HepG2 (cell line): ENCODE measurements around the gene DDO. TPM values are rescaled to one million over a fixed set of nuclear protein-coding genes. Genes with fewer than 3 reads are reported as not detected.

ENCODE experiments used
- ARHGAP35 ChIP-seq: sonication (generic); formaldehyde crosslinking; IDR thresholded peaks from 2 replicates; pipeline ENCODE4 v1.9.0; 2022; ENCODE audit warnings: mild to moderate bottlenecking, inconsistent platforms, moderate library complexity, missing genetic modification reagents, borderline replicate concordance
- CC2D1A ChIP-seq: sonication (generic); formaldehyde crosslinking; IDR thresholded peaks from 2 replicates; pipeline ENCODE4 v1.8.1; 2023; ENCODE audit warnings: mild to moderate bottlenecking, missing genetic modification reagents
- DMAP1 ChIP-seq: IDR thresholded peaks from 2 replicates; pipeline ENCODE4 v1.6.1; 2016
- E2F2 ChIP-seq: sonication (generic); formaldehyde crosslinking; IDR thresholded peaks from 2 replicates; pipeline ENCODE4 v1.4.0; 2020; ENCODE audit warnings: missing genetic modification reagents, borderline replicate concordance
- EP300 ChIP-seq, 3 experiments: sonication (generic) in 1 of 3; formaldehyde crosslinking in 1 of 3; IDR thresholded peaks; 2 replicates each; pipeline versions ENCODE4 v1.5.1 to v1.6.1; 2011 to 2020; ENCODE audit warnings: low read depth in 2 of 3, low read length in 2 of 3, borderline replicate concordance in 1 of 3, improper control_type of control experiment in 1 of 3, mild to moderate bottlenecking in 1 of 3, missing genetic modification reagents in 1 of 3, moderate library complexity in 1 of 3
- FOXK1 ChIP-seq: sonication (generic); formaldehyde crosslinking; IDR thresholded peaks from 2 replicates; pipeline ENCODE4 v1.4.0; 2020; ENCODE audit warnings: low read depth, missing genetic modification reagents, borderline replicate concordance
- JUNB ChIP-seq: sonication (generic); formaldehyde crosslinking; IDR thresholded peaks from 2 replicates; pipeline ENCODE4 v1.8.0; 2022; ENCODE audit warnings: missing genetic modification reagents, mild to moderate bottlenecking, borderline replicate concordance
- JUND ChIP-seq: sonication (generic); formaldehyde crosslinking; IDR thresholded peaks from 2 replicates; pipeline ENCODE4 v1.8.0; 2022; ENCODE audit warnings: mild to moderate bottlenecking, missing genetic modification reagents
- KLF6 ChIP-seq: IDR thresholded peaks from 2 replicates; pipeline ENCODE4 v1.8.0; 2016; ENCODE audit warnings: missing biosample characterization, missing genetic modification reagents
- NONO ChIP-seq, 2 experiments: fragments of 450-650 bp in 1 of 2; sonication (generic) in 1 of 2; formaldehyde crosslinking in 1 of 2; IDR thresholded peaks in 1 of 2; conservative IDR thresholded peaks in 1 of 2; 2 replicates each; pipeline versions ENCODE4 v1.6.1 to v1.8.0; 2017 to 2022; ENCODE audit warnings: mild to moderate bottlenecking in 1 of 2, missing genetic modification reagents in 1 of 2, moderate library complexity in 1 of 2
- POLR2A ChIP-seq, 2 experiments: IDR thresholded peaks; 2 replicates each; pipeline ENCODE4 v1.6.1; 2011; ENCODE audit warnings: low read depth in 2 of 2, low read length in 2 of 2, mild to moderate bottlenecking in 1 of 2, moderate library complexity in 1 of 2; ENCODE audit not compliant: insufficient read depth in 1 of 2
- RXRB ChIP-seq: IDR thresholded peaks from 2 replicates; pipeline ENCODE4 v1.6.1; 2016; ENCODE audit warnings: borderline replicate concordance, missing genetic modification reagents, missing compliant biosample characterization
- SAFB2 ChIP-seq: sonication (generic); formaldehyde crosslinking; IDR thresholded peaks from 2 replicates; pipeline ENCODE4 v1.5.1; 2020; ENCODE audit warnings: missing genetic modification reagents, low read depth, mild to moderate bottlenecking, borderline replicate concordance
- SPEN ChIP-seq: sonication (generic); formaldehyde crosslinking; IDR thresholded peaks from 2 replicates; pipeline ENCODE4 v1.5.1; 2020; ENCODE audit warnings: low read depth, mild to moderate bottlenecking, missing genetic modification reagents
- SRSF9 ChIP-seq: fragments of 200-400 bp; formaldehyde crosslinking; IDR thresholded peaks from 2 replicates; pipeline ENCODE4 v1.6.1; 2018; ENCODE audit warnings: borderline replicate concordance, mild to moderate bottlenecking, low read depth, low read length; ENCODE audit not compliant: insufficient read depth, poor library complexity, severe bottlenecking
- SYNCRIP ChIP-seq: fragments of 200-400 bp; formaldehyde crosslinking; IDR thresholded peaks from 2 replicates; pipeline ENCODE4 v1.6.1; 2018; ENCODE audit warnings: mild to moderate bottlenecking, low read depth, low read length; ENCODE audit not compliant: insufficient read depth
- TBX2 ChIP-seq: sonication (generic); formaldehyde crosslinking; IDR thresholded peaks from 2 replicates; pipeline ENCODE4 v1.5.0; 2020; ENCODE audit warnings: missing genetic modification reagents, mild to moderate bottlenecking, borderline replicate concordance
- TEAD2 ChIP-seq: sonication (generic); formaldehyde crosslinking; IDR thresholded peaks from 2 replicates; pipeline ENCODE4 v1.9.0; 2021; ENCODE audit warnings: missing genetic modification reagents
- USF2 ChIP-seq, 2 experiments: sonication (generic) in 1 of 2; formaldehyde crosslinking in 1 of 2; IDR thresholded peaks; 2 replicates each; pipeline versions ENCODE4 v1.5.1 to v1.6.1; 2011 to 2020; ENCODE audit warnings: borderline replicate concordance in 1 of 2, low read depth in 1 of 2, low read length in 1 of 2, mild to moderate bottlenecking in 1 of 2, missing genetic modification reagents in 1 of 2, moderate library complexity in 1 of 2
- ZIK1 ChIP-seq: sonication (generic); formaldehyde crosslinking; IDR thresholded peaks from 2 replicates; pipeline ENCODE4 v1.5.0; 2020; ENCODE audit warnings: mild to moderate bottlenecking, low read depth, missing genetic modification reagents, borderline replicate concordance
- ZMAT3 ChIP-seq: sonication (generic); formaldehyde crosslinking; conservative IDR thresholded peaks from 2 replicates; pipeline ENCODE4 v1.7.0; 2021; ENCODE audit warnings: missing genetic modification reagents
- ZMYM3 ChIP-seq: sonication (generic); formaldehyde crosslinking; IDR thresholded peaks from 2 replicates; pipeline ENCODE4 v1.5.1; 2020; ENCODE audit warnings: mild to moderate bottlenecking, missing genetic modification reagents
- ZNF430 ChIP-seq: sonication (generic); formaldehyde crosslinking; IDR thresholded peaks from 2 replicates; pipeline ENCODE4 v1.9.0; 2021; ENCODE audit warnings: mild to moderate bottlenecking, missing genetic modification reagents
- ZNF431 ChIP-seq: sonication (generic); formaldehyde crosslinking; IDR thresholded peaks from 2 replicates; pipeline ENCODE4 v1.9.0; 2022; ENCODE audit warnings: missing genetic modification reagents, low read depth, mild to moderate bottlenecking, borderline replicate concordance
- ZNF484 ChIP-seq: sonication (generic); formaldehyde crosslinking; IDR thresholded peaks from 2 replicates; pipeline ENCODE4 v1.5.1; 2020; ENCODE audit warnings: mild to moderate bottlenecking, low read depth, missing genetic modification reagents, borderline replicate concordance
- ZNF616 ChIP-seq: sonication (generic); formaldehyde crosslinking; IDR thresholded peaks from 2 replicates; pipeline ENCODE4 v1.5.0; 2020; ENCODE audit warnings: low read depth, mild to moderate bottlenecking, missing genetic modification reagents
- ZNF7 ChIP-seq: IDR thresholded peaks from 2 replicates; pipeline ENCODE4 v1.6.1; 2016; ENCODE audit warnings: missing biosample characterization, missing genetic modification reagents
- ZNF75D ChIP-seq: sonication (generic); formaldehyde crosslinking; IDR thresholded peaks from 2 replicates; pipeline ENCODE4 v1.8.1; 2023; ENCODE audit warnings: missing genetic modification reagents, mild to moderate bottlenecking, borderline replicate concordance
- polyA plus RNA-seq, 8 experiments: library from polyadenylated mRNA; depleted of rRNA in 3 of 8; stranded (reverse) in 7 of 8; unstranded in 1 of 8; fragments of >200 nt; fragmentation: Illumina TruSeq in 4 of 8; extraction: Trizol in 4 of 8; gene quantifications; 2 replicates each; pipeline versions ENCODE4 v1.2.1 to v1.2.3, GENCODE V29; 2011 to 2016; ENCODE audit warnings: low read depth in 4 of 8, missing spikeins in 1 of 8, mixed read lengths in 1 of 8; ENCODE audit not compliant: insufficient read depth in 1 of 8
- total RNA-seq, 5 experiments: library from RNA; depleted of rRNA; stranded (reverse); fragments of >200 nt; fragmentation: Illumina TruSeq; extraction: Trizol; gene quantifications; 2 replicates each; pipeline ENCODE4 v1.2.3, GENCODE V29; 2016; ENCODE audit warnings: low read depth in 1 of 5

Gene DDO
- total and polyA plus RNA-seq, 2 of the 13 experiments (the other 11 are each of a cell fraction or from before 2014, with no cell fraction given) = 6.1 to 10.3 TPM

DNA sequence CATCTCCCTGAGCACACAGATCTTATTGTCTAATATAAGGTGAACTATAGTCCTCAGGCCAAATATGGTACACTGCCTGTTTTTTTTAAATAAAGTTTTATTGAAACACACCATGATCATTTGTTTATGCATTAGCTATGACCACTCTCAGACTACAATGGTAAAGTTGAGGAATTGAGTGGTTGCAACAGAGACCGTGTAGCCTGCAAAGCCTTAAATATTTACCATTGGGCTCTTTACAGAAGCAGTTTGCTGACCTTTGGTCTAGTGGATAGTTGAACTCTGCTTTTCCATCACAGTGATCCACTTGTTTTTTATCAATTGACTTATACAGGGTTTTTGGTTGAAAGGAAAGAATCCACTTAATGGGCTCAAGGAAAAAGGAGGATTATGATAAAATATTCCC lies 29.9 kb downstream of the DDO start (continued):
- no peak; the same call in 1 of the 2 replicates for TF ChIP-seq FOXK1 (CRISPR knock-in tag)
- peak in 1 of 2 experiments; percentile 62; a peak in 2 of 4 replicates for TF ChIP-seq EP300 (IDR thresholded peaks at IDR 0.05; ENCODE audit: low read depth in 2 of 2, low read length in 2 of 2)
- TF ChIP-seq EP300 (CRISPR knock-in tag; IDR thresholded peaks at IDR 0.05; ENCODE audit: borderline replicate concordance) = 0 out of 2 replicates have a peak, but pooled peaks have one; percentile 18
- TF ChIP-seq CC2D1A = no peak
- TF ChIP-seq NONO (IDR thresholded peaks at IDR 0.05) = no peak
- TF ChIP-seq NONO (CRISPR knock-in tag; conservative IDR thresholded peaks at IDR 0.05) = no peak
- TF ChIP-seq ZMYM3 (CRISPR knock-in tag) = no peak
- no peak for TF ChIP-seq ZNF484
- no peak for TF ChIP-seq JUNB (CRISPR knock-in tag)
- TF ChIP-seq RXRB (CRISPR knock-in tag) = peak; percentile 87
- TF ChIP-seq ZIK1 = no peak
- no peak for TF ChIP-seq SPEN (CRISPR knock-in tag)
- TF ChIP-seq POLR2A (IDR thresholded peaks at IDR 0.05; ENCODE audit: insufficient read depth in 1 of 2, low read depth in 2 of 2, low read length in 2 of 2) = no peak
- TF ChIP-seq ZNF430 (CRISPR knock-in tag) = no peak
- TF ChIP-seq SRSF9 = no peak
- TF ChIP-seq KLF6 = no peak
- no peak for TF ChIP-seq DMAP1 (CRISPR knock-in tag)
- no peak for TF ChIP-seq USF2 (IDR thresholded peaks at IDR 0.05; ENCODE audit: low read depth, low read length)
- TF ChIP-seq USF2 (CRISPR knock-in tag; IDR thresholded peaks at IDR 0.05; ENCODE audit: borderline replicate concordance) = no peak
- no peak for TF ChIP-seq JUND (CRISPR knock-in tag)
- no peak for TF ChIP-seq SAFB2 (CRISPR knock-in tag)
- TF ChIP-seq E2F2 (CRISPR knock-in tag) = no peak
- no peak for TF ChIP-seq ZNF7
- TF ChIP-seq ZNF431 (CRISPR knock-in tag) = no peak
- TF ChIP-seq ZNF75D (CRISPR knock-in tag) = no peak
- no peak for TF ChIP-seq TEAD2 (CRISPR knock-in tag)
- TF ChIP-seq SYNCRIP = no peak
- TF ChIP-seq TBX2 = no peak
- no peak for TF ChIP-seq ARHGAP35
- TF ChIP-seq ZMAT3 (CRISPR knock-in tag) = no peak
- TF ChIP-seq ZNF616 (CRISPR knock-in tag) = no peak
